Measurements from ENCODE around the gene TUT7. TPM values are rescaled to one million over a fixed set of nuclear protein-coding genes. Genes with fewer than 3 reads are reported as not detected.

TUT7 gene
- total and polyA plus RNA-seq, 12 donors: 12.7 to 51.7 (median 28.7) TPM

GRCh38 chr9:86329649-86330048, 24.6 kb downstream of the TUT7 start:
- Histone ChIP-seq H3K9me3 (replicated peaks in 1 of 3) (no peaks in the 10 kb centered on the region), H3K4me1 (replicated peaks in 1 of 2) (peaks cover under 1 to 15% of the 10 kb centered on the region in 2 donors), H3K27me3 (no peaks in the 10 kb centered on the region), H3K27ac (no peak overlapping the region), H3K36me3 (replicated peaks in 1 of 2) (peaks cover 0 to 36% of the 10 kb centered on the region in 2 donors), H3K4me3 (no peak overlapping the region)
- WGBS, 4 donors: 79 to 91% (median 87%) methylated on average over 1 of the region's 1 CpG
- no peak for TF ChIP-seq POLR2A (IDR thresholded peaks at IDR 0.05)
- no peak for TF ChIP-seq CTCF (IDR thresholded peaks at IDR 0.05)
- no peak for DNase-seq
- intact Hi-C loops (cut with DNase I): no loop called here

- intact Hi-C loops (cut with DNase I): no loop called here
- H3K4me1 ChIP-seq (replicated peaks in 1 of 2): peaks cover 0 to 15% of the 10 kb centered on the region in 2 donors
- H3K9me3 ChIP-seq (replicated peaks in 1 of 3): no peaks in the 10 kb centered on the region
- H3K27ac ChIP-seq: peak overlapping the region in 1 of 5 donors; percentile 43
- no peak for TF ChIP-seq POLR2A (IDR thresholded peaks at IDR 0.05)
- no peak for TF ChIP-seq CTCF (IDR thresholded peaks at IDR 0.05)
- no peak for DNase-seq
- WGBS, 4 donors: 69 to 83% (median 79%) methylated on average over 4 of the region's 4 CpGs
- peaks cover 0 to 44% of the 10 kb centered on the region in 2 donors for H3K36me3 ChIP-seq (replicated peaks in 1 of 2)
- H3K27me3 ChIP-seq: no peaks in the 10 kb centered on the region
- no peak overlapping the region for H3K4me3 ChIP-seq
These were observed 26.1 kb downstream of the TUT7 start for GRCh38 chr9:86328156-86328555.

- H3K4me3 ChIP-seq: no peak overlapping the region
- H3K4me1 ChIP-seq (replicated peaks in 1 of 2): peaks cover 0 to 15% of the 10 kb centered on the region in 2 donors
- TF ChIP-seq CTCF (IDR thresholded peaks at IDR 0.05): no peak
- TF ChIP-seq POLR2A (IDR thresholded peaks at IDR 0.05): no peak
- no peaks in the 10 kb centered on the region for H3K27me3 ChIP-seq
- H3K9me3 ChIP-seq (replicated peaks in 1 of 3): no peaks in the 10 kb centered on the region
- peaks cover 0 to 60% of the 10 kb centered on the region in 2 donors for H3K36me3 ChIP-seq (replicated peaks in 1 of 2)
- no peak for DNase-seq
- H3K27ac ChIP-seq: no peak overlapping the region
- WGBS, 4 donors: 70 to 89% (median 84%) methylated on average over 3 of the region's 3 CpGs
- intact Hi-C loops (cut with DNase I): no loop called here
These were observed 27.7 kb downstream of the TUT7 start for GRCh38 chr9:86326536-86326935.

GRCh38 chr9:86324901-86325300, 29.3 kb downstream of the TUT7 start:
- H3K9me3 ChIP-seq (replicated peaks in 1 of 3): no peaks in the 10 kb centered on the region
- intact Hi-C loops (cut with DNase I): no loop called here
- no peak overlapping the region for H3K4me3 ChIP-seq
- TF ChIP-seq CTCF (IDR thresholded peaks at IDR 0.05): no peak
- peaks cover 0 to 72% of the 10 kb centered on the region in 2 donors for H3K36me3 ChIP-seq (replicated peaks in 1 of 2)
- H3K27ac ChIP-seq: no peak overlapping the region
- no peak for DNase-seq
- peaks cover 0 to 15% of the 10 kb centered on the region in 2 donors for H3K4me1 ChIP-seq (replicated peaks in 1 of 2)
- 90 to 100% (median 90%) methylated on average over 1 of the region's 1 CpG for WGBS, 4 donors
- no peaks in the 10 kb centered on the region for H3K27me3 ChIP-seq

Measured in adrenal gland (tissue), 12 donors.